ENCODE results near the gene RHCG.
A peak's percentile ranks its signal among the peaks of the same experiment; 100 is the strongest.

Gene RHCG

DNA sequence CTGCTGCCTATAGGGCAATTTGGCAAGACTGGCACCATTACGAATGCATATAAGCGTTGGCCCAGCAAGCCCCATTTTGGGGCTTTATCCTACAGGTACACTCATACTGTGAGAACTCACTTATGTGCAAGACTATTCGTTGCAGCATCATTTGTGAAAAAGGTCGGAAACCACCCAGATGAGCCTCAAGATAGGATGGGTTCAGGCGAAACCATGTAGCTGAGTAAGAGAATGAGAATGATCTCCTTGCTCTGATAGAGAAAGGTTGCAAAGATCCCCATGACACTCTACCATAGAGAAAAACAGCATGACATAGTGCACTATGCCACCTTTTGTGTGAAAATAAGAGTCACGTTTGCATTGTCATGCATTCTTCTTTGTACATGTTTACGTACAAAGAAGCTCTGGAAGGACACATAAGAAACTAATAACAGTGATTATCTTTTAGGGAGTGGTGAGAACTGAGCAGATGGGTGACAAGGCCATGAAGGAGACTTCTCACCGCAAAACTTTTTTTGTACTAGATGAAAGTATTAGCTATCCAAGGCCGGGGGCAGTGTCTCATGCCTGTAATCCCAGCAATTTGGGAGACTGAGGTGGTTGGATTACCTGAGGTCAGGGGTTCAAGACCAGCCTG is 50.0 kb downstream of the RHCG start:
- H3K4me3 ChIP-seq (ENCODE audit: low read depth, low read length) = no peak overlapping the region

GRCh38 chr15:89445518-89445917 is 50.9 kb downstream of the RHCG start:
- no peak overlapping the region for H3K4me3 ChIP-seq (ENCODE audit: low read depth, low read length)

GRCh38 chr15:89444241-89445225 is 51.9 kb downstream of the RHCG start:
- no peak overlapping the region for H3K4me3 ChIP-seq (ENCODE audit: low read depth, low read length)

GRCh38 chr15:89443581-89443980 is 52.8 kb downstream of the RHCG start:
- H3K4me3 ChIP-seq (ENCODE audit: low read depth, low read length) = no peak overlapping the region

DNA sequence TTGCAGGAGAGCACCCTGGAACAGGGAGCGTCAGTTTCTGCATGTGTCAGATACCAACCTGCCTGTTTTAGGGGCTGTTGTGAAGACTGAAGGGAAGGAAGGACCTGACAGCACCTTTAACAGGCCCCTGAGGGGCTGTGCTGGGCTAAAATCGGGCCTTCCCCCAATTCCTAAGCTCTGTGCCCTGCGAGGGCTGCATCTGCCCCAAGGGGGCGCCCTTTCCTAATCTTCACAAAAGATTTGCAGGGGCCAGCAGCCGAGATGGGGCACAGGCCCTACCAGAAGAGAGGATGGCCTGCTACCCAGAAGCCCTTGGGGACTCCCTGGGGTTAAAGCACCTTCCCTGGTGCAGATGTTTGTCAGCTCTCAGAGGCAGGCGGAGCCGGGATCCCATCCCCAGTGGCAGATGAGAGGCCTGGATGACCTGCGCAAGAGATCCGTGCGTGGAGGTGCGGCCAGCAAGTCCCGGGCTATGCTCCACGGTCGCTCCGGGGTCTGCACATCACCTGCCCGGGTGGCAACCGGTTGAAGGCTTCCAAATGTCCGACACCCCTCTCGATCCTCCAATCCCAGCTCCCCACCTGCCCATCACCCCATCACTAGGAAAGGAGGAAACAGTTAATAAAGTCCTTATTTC is 53.6 kb downstream of the RHCG start:
- no peak overlapping the region for H3K4me3 ChIP-seq (ENCODE audit: low read depth, low read length)

DNA sequence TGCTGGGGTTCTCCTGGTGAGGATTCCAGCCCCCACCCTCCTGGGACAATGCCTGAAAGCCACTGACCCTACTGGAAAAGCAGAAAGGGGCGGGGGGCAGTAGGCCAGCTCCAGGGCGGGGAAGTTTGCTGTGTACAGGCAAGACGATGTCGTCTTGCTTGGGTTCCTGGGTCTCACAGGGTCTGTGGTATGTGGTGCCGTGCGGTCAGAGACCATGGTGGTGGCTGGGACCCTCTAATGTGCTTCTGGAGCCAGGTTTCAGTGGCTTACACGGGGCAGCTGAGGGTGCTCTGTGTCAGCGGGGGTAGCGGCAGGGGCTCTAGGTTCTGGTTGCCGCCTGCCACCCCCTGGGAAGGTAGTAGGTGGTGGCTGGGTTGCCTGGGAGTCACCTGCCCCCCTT is 54.2 kb downstream of the RHCG start:
- H3K4me3 ChIP-seq (ENCODE audit: low read depth, low read length) = no peak overlapping the region

- no peak overlapping the region for H3K4me3 ChIP-seq (ENCODE audit: low read depth, low read length)
These were observed 55.0 kb downstream of the RHCG start for GRCh38 chr15:89441295-89441812.

- H3K4me3 ChIP-seq (ENCODE audit: low read depth, low read length) = no peak overlapping the region
These were observed 56.6 kb downstream of the RHCG start for GRCh38 chr15:89439764-89440163.

DNA sequence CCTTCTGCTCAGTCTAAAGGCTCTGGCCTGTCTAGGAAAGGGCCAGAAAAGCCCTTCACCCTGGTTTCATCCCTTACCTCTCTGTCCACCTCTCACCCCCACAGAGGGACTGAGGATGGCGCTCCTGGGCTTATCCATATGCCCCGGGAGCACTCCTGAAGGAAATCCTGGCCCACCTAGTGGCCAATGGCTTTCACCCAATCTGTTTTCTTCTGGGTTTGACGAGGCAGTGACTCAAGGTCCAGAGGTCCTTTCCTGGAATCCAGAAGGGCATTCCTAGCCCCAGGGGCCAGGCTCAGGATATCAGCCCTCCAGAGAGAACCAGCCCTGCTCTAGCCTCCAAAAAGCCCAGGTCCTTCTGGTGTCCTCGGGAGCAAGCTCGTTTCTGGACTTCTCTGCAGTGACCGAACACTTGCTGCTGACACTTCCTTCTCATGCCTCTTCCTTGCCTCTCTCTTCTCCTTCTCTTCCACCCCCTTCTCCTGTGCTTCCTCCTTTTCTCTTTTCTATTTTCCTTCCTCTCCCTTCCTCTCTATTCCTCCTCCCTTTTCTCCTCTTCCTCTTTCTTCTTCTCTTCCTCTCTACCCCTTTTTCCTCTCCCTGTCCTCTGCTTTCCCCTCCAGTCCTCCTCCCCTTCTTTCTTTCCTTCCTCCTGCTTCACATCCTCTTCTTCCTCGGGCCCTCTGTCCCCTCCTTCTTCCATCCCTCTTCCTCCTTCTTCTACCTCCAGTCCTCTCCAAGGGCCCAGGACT is 59.6 kb downstream of the RHCG start:
- no peak overlapping the region for H3K4me3 ChIP-seq (ENCODE audit: low read depth, low read length)

DNA sequence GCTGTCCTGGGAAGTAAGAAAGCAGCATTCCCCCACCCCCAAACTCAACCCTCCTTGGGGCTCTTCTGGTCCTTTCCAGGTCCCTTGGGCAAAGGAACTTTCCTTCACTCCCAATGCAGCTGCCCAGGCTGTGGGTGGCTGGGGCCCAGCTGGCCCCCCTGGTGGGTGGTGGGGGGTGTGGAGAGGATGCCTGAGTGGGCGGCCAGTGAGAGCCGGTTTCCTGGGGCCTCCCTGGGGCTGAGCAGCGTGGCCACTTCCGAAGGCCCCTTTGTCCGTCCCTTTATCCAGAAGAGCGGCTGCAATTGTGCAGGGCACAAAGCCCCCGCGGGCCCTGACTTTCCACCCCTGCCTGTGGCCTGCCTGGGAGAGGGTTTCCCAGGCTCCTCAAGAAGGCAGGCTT is 61.0 kb downstream of the RHCG start:
- no peak overlapping the region for H3K4me3 ChIP-seq (ENCODE audit: low read depth, low read length)

DNA sequence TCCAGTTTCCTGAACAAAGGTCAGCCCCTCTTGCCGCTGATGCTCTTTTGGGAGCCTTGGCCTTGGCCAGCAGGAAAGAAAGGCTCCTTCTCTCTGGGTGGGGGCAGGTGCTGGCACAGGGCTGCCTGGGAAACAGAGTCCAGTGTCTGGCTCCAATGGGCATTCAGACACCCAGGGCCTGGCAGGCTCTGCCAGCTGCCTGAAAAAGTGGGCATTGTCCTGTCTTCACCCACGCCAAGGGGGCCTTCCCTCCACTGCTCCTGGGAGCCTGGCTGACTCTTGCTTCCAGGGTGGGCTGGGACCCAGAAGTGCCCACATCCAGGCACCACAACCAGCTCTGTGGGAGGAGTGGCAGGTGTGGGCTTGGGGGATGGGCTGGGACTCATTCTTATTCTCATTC is 62.7 kb downstream of the RHCG start:
- no peak overlapping the region for H3K4me3 ChIP-seq (ENCODE audit: low read depth, low read length)

DNA sequence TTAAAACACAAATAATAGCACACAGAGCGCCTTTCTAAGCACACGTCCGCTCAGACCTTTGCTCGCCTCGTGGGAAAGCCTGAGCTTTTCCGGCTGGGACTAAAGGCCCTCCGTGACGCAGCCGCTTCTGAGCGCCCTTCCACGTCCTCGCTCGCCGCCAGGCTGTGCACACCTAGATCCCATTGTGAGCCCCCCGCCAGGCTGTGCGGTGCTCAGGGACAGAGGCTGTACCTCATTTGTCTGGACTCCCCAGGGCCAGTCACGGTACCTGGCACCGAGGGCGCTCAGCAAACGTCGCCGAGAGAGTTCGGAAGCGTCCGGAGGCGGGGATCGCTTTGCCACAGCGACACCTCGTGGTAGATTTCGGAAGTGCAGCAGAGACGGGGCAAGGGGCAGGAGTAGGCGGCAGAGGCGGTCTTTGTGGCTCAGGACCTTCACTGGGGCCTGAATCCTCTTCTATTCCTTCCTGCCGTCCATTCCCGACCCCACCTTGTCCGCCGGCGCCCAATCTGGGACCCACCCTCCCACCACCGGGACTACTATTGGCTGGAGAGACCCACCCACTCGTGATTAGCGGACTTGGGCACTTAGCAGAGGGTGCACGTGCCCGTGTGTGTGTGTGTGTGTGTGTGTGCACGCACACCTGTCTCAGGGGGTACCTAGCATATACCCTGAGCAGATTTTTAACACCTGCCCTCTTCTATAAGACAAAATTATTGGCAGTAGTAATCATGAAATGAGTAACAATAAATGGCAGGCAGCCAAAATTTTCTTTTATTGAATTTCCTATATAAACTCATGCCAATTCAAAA is 65.6 kb downstream of the RHCG start:
- peak overlapping the region; percentile 35 for H3K4me3 ChIP-seq (ENCODE audit: low read depth, low read length)

DNA sequence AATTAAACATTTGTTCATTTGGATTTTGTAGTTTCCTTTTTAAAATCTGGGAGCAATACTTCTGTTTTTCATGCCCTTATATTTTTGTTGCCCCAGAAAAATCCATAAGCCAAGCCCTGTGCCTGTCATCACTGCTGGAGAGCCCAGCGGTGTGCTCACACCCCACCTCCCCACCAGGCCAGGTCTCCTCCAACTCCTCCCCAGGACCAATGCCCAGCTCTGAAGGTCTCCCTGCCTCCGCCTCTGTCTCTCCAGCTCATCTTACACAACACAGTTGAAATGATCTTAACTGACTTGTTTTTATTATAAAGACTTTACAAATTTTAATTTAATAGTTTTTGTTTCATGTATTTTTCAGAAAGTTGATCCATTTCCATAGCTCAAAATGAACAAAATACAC is 66.4 kb downstream of the RHCG start:
- no peak overlapping the region for H3K4me3 ChIP-seq (ENCODE audit: low read depth, low read length)

GRCh38 chr15:89429023-89429422 is 67.4 kb downstream of the RHCG start:
- no peak overlapping the region for H3K4me3 ChIP-seq (ENCODE audit: low read depth, low read length)

- no peak overlapping the region for H3K4me3 ChIP-seq (ENCODE audit: low read depth, low read length)
These were observed 68.1 kb downstream of the RHCG start for GRCh38 chr15:89428246-89428645.

- H3K4me3 ChIP-seq (ENCODE audit: low read depth, low read length) = no peak overlapping the region
These were observed 69.9 kb downstream of the RHCG start for GRCh38 chr15:89426500-89426899.

DNA sequence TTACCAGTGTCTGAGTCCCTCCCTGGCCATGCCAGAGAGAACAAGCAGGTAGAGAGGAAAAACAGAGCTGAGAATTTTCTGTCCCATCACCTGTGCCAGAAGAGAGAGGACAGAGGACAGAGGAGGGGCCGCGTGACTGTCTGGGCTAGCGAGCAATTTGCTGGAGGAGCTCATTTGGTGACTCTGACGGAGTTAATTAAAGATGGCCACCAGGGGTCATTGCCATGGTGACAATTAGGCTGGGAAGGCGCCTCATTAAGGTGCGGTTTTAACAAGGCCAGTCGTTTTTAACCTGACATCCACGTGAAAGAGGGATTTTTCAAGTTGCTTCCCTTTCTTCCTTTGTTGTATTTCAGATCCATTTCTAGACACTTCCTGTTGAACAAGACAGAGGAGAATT is 72.4 kb downstream of the RHCG start:
- H3K4me3 ChIP-seq (ENCODE audit: low read depth, low read length) = no peak overlapping the region

Measured in iPS-11a (cell line).